Stimulated activated CD8-positive, alpha-beta memory T cell treated with anti-CD3 and anti-CD28 coated beads, Interleukin-7, amount 100 ng/mL, for 24 hours (primary cell): Measurements from ENCODE around the gene NDUFB4.
"Not testable (repeated sequence)": the region's sequence is repeated elsewhere in the genome, so short reads cannot be mapped to it uniquely, and the experiment has no call there.

Source experiments
- DNase-seq: peaks from one replicate; pipeline ENCODE4 v3.0.0-alpha.2; 2020; ENCODE audit warnings: low read depth

Gene NDUFB4

DNA sequence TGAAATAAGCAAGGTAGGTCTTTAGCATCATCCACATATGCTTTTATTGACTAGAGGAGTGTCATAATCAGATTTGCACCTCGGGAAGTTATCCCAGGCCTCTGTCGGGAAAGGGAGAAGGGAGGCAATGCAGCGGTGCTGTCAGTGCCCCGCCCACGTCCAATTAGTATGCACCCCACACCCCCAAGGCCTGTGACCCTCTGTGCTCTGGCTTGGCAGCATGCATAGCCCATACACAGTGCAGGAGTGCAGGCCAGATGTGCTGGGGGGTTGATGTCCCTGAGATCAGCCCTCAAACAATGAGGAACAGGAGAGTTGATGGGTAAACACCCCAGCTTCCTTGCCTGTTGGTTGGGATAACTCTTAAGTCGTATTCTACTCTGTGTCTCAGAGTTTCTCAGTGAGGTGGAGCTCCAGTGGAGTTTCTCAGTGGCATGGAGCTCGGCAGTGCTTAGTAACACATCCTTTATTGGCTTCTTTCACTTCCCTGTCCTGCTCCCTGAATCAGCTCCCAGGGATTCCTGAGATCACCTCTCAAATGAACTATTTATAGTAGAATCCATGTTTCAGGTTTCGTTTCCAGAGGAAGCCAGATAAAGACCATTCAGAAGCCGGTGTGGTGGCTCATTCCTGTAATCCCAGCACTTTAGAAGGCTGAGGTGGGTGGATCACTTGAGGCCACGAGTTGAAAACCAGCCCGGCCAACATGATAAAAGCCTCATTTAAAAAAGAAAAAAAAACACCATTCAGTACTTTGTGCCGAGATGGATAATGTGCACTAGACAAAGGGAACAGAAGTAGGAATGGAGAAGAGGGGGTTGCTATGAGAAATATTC lies 26.7 kb upstream of the NDUFB4 start:
- no peak for DNase-seq

DNA sequence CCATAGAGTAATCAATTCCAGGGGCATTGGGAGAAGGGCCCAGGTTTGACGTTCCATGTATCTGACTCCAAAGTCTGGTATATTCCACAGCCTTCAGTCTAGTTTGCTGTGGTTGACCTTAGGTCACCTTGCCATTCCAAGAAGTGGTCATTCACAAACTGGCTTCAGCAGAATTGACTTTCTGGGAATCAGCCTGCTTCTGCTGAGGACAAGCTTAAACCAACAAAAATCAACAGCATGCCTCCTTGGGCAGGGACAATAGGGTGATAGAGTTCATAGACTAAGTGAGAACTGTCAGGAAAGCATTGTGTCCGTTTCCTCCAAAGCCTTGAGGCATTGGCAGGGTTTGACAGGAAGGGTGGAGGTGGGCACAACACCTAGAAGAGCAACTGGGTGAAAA lies 24.1 kb upstream of the NDUFB4 start:
- DNase-seq: no peak

DNA sequence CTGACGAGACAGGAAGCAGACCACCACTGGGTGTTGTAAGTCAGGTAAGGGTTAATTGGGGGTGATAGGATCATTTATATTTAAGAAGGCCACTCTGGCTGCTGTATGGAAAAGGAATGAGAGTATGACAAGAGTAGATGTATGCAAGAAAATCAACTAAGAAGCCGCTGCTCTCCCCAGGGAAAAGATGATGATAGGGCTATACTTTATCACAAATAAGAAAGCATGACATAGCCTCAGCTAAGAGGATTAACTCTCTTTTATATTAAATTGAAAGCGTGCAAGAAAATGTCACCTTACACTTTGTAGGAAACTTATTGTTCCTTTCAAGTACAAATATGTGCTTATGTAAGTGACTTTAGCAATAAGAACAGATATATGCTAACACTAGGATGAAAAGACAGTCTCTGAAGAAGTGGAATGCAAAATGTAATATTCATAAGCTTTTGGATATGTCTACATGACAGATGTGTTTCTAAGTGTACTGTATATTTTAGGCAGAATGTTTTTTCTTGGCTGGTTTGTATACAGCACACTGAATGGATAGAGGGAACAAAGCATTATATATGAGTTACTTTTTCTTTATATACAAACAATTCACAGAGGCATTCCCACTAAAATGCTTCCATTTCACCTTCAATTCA lies 8.7 kb upstream of the NDUFB4 start:
- no peak for DNase-seq

DNA sequence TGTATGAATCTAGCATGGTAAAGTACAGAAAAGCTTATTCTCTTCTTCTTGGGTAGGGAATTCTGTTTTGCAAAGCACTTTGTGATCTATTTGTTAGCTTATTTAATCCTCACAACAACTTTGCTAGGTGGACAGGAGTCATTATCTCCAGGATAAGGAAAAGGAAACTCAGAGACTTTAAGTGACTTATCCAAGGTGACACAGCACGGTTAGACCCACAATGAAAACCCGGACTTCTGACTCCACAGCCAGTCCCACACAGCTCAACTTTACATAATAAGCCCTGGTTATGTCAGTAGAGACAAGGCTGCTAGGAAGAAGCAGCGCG lies 384 bp upstream of the NDUFB4 start:
- no peak for DNase-seq

DNA sequence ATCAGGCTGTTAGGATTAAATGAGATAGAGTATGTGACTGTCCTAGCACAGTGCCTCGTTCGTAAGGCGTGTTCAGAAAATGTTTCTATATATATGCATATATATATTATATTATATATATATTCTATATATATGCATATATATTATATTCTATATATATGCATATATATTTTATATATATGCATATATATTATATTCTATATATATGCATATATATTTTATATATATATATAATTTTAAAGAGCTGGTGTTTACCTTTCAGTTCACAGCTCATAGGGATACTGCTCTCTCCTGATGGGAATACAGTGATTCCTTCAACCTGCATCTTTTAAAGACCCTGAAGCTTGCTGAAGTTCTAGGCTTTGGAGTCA lies 702 bp downstream of the NDUFB4 start:
- DNase-seq: no peak

DNA sequence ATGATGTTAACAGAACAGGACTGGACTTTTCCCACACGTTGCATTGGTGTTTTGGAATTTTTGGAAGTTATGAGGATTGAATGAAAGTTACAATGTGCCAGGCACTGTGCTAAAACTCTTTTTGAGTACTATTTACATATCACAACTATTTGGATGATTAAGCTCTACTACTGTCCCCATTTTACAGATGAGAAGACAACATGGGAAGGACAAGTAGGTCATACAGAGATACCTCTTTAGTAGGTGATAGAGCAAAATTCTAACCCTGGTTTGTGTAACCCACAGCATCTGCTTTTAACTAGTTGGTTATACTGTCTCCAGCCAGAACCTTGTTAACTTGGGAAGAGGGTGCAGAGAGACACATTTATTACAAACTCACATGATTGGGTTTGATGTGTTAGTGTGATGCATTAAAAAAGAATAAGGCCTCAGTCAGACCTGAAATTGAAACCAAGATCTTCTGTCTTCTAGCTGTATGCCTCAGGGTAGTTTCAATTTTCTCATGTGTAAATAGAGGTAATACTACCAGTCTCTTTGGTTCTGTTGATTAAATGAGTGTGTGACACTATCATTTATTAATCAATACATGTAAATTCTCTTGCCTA lies 1.4 kb downstream of the NDUFB4 start:
- no peak for DNase-seq

DNA sequence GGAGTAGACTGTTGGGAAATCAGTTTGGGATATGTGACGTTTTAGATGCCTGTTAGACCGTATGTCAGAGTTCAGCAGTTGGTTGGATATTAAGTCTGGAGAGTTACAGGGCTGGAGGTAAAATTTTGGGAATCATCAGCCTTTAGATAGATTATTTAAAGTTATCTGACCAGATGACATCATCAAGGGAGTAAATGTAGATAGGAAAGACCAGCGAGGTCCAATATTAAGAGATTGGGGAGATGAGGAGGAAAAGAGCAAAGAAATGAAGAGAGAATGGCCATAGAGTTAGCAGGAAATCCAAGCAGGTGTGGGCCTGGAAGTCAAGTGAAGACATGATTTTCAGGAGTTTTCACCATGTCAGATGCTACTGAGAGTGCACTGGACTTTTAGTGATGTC lies 3.1 kb downstream of the NDUFB4 start:
- DNase-seq: no peak

DNA sequence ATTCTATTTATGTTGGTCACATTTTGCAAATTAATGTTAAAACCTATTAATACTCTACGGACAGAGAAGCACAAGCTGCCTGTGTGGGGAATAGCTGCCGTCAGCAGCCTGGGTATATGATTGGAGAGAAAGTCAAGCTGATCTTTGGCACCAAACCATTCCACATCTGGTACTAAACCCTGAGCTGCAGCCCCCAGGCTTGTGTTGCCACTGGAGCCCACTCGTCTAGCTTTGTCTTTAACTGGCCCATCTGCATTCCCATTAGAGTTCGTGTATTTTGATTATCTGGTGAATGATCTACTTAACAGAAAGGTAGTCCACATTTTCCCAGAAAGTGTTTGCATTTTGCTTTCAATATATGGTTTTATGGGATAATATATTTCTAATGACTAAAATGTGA lies 5.4 kb downstream of the NDUFB4 start:
- DNase-seq: no peak

DNA sequence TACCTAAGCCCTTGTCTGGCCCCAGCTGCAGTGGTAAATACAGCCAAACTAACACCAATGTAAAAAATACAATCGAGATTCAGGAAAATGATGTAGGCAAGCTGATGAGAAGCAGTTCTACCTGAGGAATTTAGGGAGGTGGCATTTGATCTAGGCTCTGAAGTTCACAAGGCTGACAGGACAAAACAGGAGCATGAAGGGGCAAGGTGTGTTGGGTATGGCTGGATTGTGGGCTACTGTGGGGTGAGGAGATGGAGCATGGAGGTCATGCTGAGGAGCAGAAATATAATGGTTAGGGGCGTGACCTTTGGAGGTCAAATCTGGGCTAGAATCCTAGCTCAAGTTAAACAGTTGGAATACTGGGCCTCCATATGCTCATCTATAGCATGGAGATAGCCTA lies 6.5 kb downstream of the NDUFB4 start:
- DNase-seq: no peak

DNA sequence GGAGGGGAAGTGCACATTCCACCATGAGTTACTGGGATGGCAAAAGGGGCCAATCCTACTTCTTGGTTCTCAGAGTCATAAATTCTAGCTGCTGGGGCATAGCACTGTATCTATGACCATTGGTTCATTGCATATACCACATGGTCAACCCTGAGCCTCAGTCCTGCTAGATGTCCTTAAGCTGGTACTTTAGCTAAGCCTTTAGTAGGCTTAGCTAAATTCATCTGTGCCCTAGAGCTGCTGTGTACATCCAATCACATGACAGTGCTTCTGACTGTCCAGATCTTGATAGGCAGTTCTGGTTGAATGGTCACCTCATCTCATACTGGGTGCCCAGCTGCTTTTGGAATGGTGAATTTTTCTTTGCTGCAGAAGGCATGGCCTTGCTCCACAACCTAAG lies 8.2 kb downstream of the NDUFB4 start:
- DNase-seq: no peak

DNA sequence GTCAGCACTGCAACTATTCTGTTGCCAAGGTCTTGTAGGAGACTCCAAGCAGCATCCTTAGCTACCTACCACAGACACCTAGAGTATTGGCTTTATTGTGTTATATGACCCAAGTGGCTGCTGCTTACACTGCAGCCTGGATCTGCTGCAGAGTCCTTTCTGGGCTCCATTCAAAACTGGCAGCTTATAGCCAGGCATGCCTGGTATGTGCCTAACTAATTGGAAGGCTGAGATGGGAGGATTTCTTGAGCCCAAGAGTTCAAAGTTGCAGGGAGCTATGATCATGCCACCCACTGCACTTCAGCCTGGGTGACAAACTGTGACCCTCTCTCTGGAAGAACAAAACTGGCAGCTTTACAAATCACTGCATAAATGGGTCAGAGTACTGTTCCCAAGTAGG lies 8.6 kb downstream of the NDUFB4 start:
- DNase-seq: no peak

DNA sequence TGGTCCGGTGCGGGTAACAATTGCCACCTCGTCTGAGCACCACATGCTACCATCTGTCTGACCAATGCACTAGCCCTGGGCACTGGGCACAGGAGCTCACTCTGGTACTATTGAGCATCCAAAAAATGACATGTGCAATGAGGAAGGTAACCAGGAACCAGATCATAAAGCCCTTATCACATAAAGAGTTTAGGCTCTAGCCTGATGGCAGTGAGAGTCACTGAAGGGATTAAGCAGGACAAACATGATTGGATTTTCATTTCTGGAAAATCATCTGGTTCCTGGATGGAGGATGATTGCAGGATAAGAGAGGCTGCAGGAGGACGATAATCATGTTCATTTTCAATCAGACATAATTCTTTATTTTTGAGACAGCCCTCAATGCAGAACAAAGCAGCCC lies 12.4 kb downstream of the NDUFB4 start:
- no peak for DNase-seq

DNA sequence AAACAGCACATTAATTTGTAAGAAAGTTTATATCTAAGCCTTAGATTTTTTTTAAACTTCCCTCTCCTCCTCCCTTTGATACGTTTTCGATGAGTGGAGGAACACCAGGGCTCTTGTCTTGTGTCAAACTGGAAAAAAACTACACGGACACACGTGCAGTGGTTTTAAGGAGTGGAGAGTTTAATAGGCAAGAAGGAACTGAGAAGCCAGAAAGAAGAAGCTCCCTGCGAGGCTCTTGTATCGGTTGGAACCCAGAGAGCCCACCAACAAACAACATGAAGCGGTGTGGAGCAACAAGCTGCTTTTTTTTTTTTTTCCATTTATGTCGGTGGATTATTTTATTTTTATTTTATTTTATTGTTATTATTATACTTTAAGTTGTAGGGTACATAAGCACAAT lies 18.6 kb downstream of the NDUFB4 start:
- DNase-seq: no peak

DNA sequence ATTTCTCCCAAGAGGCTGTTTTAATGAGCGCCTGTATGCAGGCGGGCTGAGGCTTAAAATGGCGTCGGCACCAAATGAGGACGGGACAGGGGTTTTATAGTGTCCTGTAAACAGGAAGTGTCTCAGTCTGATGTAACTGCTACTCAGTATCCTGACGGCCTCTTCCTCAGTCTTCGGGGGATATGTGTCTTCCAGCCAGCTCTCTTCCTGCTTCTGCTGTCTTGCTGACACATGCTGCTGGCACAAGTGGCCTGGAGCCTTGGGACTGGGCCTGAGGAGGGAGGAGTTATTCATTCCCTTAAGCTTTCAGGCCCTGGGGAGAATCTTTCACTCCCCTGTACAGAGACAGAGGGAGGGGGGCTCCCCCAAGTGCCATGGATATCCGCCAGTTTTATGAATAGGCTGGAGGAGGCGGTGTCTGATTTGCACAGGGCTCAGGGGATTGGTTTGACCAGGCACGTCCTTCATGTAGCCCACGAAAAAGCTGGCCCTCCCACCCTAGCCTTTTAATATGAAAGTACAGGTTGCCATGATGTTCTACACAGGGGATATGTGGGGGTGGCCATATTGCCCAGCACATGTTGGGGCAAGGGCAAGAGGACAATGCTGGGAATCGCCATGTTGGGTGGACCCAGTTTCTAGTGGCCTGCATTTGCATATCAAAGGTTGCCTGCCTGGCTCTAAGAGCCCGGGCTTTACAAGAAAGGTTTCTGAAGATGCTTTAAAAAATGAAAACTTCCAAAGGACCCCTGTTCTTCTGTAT lies 19.9 kb downstream of the NDUFB4 start:
- DNase-seq: no peak

DNA sequence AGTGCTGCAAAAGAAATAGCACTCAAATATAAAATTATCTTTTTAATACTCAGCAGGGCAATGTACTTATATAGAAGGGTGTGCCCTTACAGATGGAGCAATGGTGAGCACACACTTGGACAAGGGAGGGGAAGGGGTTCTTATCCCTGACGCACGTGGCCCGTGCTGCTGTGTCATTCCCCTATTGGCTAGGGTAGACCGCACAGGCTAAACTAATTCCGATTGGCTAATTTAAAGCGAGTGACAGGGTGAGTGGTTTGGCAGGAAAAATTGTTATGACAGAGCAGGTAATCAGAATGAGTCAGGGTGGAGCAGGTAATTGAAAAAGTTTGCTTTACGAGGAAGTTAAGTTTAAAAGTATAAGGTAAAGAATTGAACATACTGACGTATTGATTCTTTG lies 20.6 kb downstream of the NDUFB4 start:
- DNase-seq: not testable (repeated sequence)

DNA sequence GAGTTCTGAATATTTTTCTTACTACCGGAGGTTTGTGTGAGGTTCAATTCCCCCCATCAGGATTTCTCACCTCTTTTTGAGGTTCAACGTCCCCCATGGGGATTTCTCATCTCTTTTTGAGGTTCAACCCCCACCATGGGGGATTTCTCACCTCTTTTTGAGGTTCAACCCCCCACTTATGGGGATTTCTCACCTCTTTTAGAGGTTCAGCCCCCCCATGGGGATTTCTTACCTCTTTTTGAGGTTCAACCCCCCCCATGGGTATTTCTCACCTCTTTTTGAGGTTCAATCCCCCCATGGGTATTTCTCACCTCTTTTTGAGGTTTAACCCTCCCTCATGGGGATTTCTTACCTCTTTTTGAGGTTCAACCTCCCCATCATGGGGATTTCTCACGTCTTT lies 26.3 kb downstream of the NDUFB4 start:
- no peak for DNase-seq

DNA sequence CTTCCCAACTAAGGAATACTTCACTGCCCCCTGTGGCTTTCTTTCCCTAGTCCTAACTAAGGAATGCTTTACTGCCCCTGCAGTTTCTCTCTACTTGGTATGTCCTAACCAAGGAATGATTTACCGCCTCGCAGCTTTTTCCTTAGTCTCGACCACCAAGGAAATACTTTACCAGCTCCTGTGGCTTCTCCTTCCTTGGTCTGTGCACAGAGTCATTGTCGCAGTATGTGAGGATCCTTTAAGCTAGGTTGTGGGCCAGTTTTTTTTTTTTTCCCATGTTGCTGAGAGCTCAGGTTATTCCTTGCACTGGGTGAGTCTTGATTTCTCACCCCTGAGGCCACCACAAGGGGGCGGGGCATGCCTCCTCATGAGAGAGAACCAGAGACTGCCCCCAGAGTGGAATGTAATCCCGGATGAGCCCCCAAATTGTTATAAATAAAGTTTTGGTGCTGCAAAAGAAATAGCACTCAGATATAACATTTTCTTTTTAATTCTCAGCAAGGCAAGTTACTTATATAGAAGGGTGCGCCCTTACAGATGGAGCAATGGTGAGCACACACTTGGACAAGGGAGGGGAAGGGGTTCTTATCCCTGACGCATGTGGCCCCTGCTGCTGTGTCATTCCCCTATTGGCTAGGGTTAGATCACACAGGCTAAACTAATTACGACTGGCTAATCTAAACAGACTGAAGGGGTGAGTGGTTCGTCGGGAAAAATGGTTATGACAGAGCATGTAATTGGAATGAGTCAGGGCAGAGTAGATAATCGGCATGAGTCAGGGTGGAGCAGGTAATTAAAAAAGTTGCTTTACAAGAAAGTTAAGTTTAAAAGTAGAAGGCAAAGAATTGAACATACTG lies 27.0 kb downstream of the NDUFB4 start:
- no peak for DNase-seq

DNA sequence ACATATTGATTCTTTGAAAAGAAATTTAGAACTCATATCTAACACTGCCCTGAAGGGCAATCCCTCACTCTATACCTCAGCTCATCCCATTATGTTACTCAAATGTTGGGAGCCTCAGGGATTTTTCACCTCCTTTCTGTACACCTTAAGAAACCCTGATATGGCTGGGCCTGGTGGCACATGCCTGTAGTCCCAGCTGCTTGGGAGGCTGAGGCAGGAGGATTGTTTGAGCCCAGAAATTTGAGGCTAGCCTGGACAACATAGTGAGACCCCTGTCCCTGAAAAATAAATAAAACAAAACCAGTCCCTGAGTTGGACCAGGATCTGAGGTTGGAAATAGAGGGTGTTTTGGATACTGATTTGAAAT lies 27.6 kb downstream of the NDUFB4 start:
- DNase-seq: no peak

DNA sequence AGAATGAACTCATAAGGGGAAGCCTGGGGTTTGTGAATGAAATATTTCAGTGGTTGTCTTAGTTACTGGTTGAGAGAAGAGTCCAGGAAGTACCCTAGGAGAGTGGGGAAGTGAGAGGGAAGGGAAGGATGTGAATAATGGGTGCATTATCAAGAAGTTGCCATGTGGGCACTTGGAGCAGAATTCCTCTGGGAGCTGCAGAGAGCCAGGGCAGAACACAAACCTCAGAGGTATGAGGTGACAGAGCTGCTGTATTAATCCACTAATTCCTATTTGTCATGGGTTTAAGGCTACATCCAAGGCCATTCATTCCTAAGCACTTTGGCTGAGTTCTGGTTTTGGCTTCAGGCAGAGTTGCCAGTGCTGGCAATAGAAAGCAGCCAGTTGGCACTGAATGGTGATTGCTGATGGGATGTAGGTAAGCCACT lies 29.0 kb downstream of the NDUFB4 start:
- DNase-seq: no peak

DNA sequence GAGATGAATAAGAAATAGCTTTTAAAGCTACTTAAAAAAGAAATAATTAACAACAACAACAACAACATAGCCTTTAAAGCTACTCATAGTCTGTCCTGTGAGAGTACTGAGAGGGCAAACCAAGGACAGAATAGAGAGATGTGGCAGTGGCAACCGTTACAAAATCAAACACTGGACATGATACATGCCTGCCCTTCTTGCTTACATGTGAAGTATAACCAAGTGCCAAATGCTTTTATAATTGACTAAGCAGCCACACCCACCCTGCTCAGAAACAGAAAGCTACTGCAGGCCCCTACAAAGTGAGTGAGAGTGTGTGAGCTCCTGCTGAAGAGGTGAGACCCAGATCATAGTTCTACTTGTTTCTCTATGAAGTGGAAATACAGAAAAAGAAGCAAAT lies 38.4 kb downstream of the NDUFB4 start:
- no peak for DNase-seq

DNA sequence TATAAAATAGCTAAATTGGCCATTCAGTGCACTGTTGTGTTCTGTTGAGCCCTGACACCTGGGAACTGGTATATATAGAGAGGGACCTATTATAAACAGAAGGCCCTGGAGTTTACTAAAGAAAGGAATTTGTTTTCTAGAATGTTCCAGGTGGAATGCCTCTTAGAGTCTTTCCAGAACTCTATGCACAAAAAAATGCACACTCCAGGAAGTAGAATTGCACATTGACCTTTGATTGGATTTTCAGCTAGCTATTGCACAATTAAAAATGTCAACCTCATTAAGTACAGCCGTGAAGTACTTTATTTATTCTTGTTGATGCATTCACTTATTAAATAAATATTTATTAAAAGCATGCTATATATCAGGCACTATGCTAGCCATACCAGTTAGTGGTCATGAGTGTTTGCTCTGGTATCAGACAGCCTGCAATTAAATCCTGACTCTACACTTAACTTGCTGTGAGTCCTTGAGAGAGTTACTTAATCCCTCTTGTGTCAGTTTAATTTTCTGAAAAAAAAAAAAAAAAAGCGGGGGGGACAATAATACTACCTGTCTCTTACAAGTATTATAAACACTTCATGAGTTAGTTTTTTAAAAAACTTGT lies 40.8 kb downstream of the NDUFB4 start:
- no peak for DNase-seq
